22Rv1 (cell line): Measurements from ENCODE around the gene LRMDA.

Experiments
- ZFX ChIP-seq: fragments of 450-650 bp; IDR thresholded peaks from 2 replicates; pipeline ENCODE4 v1.6.1; 2017; ENCODE audit warnings: antibody characterized with exemption, borderline replicate concordance
- TF ChIP-seq, protein P1 (sequence below): fragments of 450-650 bp; IDR thresholded peaks from 2 replicates; pipeline ENCODE4 v1.5.1; 2017; ENCODE audit warnings: mild to moderate bottlenecking

DNA sequence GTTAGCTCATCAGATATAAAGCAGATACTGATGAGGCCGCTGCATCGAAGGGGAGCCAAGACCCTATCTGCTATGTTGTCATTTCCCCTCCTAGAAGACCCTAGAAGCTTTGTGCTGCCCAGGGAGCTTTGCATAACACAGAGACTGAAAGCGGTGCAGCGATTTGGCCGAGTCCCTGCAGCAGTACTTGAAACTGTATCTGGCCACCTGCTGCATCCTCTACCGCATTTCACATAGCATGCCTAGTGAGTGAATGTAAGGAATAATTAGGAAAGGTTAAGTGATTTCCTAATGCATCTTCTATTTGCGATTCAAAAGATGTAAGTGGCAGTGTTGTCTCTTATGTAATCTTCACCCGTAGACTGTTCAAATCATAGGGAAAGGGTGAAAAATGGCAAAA lies 106.7 kb downstream of the LRMDA start:
- TF ChIP-seq, protein P1, sequence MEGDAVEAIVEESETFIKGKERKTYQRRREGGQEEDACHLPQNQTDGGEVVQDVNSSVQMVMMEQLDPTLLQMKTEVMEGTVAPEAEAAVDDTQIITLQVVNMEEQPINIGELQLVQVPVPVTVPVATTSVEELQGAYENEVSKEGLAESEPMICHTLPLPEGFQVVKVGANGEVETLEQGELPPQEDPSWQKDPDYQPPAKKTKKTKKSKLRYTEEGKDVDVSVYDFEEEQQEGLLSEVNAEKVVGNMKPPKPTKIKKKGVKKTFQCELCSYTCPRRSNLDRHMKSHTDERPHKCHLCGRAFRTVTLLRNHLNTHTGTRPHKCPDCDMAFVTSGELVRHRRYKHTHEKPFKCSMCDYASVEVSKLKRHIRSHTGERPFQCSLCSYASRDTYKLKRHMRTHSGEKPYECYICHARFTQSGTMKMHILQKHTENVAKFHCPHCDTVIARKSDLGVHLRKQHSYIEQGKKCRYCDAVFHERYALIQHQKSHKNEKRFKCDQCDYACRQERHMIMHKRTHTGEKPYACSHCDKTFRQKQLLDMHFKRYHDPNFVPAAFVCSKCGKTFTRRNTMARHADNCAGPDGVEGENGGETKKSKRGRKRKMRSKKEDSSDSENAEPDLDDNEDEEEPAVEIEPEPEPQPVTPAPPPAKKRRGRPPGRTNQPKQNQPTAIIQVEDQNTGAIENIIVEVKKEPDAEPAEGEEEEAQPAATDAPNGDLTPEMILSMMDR, result no peak
- TF ChIP-seq ZFX, result no peak
